PFSK-1 (cell line): ENCODE data around the gene RAN.

Experiments
- FOXP2 ChIP-seq: optimal IDR thresholded peaks from 2 replicates; pipeline ENCODE3; 2011; ENCODE audit warnings: borderline replicate concordance, control low read depth, inconsistent platforms; ENCODE audit not compliant: insufficient read depth; ENCODE audit errors: extremely low read length, extremely low read depth
- POLR2AphosphoS5 ChIP-seq: IDR thresholded peaks from 2 replicates; pipeline ENCODE4 v1.6.1; 2012; ENCODE audit warnings: low read depth, mild to moderate bottlenecking, control low read depth, low read length, moderate library complexity
- REST ChIP-seq, 2 experiments: IDR thresholded peaks; 2 replicates each; pipeline versions ENCODE4 v1.6.1 to v1.8.0; 2011 to 2012; ENCODE audit warnings: low read depth in 2 of 2, low read length in 2 of 2, control low read depth in 1 of 2, inconsistent platforms in 1 of 2, mild to moderate bottlenecking in 1 of 2, moderate library complexity in 1 of 2; ENCODE audit not compliant: insufficient read depth in 1 of 2
- SIN3A ChIP-seq: IDR thresholded peaks from 2 replicates; pipeline ENCODE4 v1.6.1; 2012; ENCODE audit warnings: mild to moderate bottlenecking, low read length, moderate library complexity, borderline replicate concordance; ENCODE audit not compliant: insufficient read depth
- TAF1 ChIP-seq: IDR thresholded peaks from 2 replicates; pipeline ENCODE4 v1.6.1; 2012; ENCODE audit warnings: low read length, control low read depth, borderline replicate concordance; ENCODE audit not compliant: insufficient read depth

RAN gene

DNA sequence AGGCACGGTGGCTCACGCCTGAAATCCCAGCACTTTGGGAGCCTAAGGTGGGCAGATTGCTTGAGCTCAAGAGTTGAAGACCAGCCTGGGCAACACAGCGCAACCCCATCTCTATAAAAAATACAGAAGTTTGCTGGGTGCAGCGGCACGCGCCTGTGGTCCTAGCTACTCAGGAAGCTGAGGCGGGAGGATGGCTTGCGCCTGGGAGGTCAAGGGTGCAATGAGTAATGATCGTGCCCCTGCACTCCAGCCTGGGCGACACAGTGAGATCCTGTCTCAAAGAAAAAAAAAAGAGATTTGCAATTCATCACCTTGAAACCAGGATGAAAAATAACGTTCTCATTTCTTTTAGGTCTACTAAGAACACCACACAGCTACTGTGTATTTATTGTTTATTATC lies 36.9 kb upstream of the RAN start:
- TF ChIP-seq TAF1 (no peak), SIN3A (no peak), POLR2AphosphoS5 (no peak), REST (IDR thresholded peaks at IDR 0.05; ENCODE audit: insufficient read depth in 1 of 2, low read depth in 2 of 2, low read length in 2 of 2) (no peak), FOXP2 (no peak)

DNA sequence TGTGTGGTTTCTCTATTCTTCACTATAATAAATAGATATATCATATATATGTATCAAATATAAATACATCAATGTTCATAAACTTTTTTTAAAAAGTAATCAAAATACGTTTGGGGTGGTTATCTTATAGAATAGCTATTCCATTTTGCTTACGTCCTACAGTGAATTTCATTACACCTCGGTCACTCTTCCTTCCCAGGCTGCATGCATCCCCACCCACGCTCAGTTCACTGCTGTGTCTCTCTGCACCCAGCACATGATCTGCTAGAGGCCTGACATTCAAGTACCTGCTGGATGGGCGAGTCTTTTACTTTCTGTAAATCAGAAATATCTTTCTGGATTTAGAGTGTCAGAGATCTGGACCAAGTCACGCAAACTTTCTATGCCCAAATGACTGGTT lies 36.4 kb upstream of the RAN start:
- no peak for TF ChIP-seq SIN3A
- no peak for TF ChIP-seq POLR2AphosphoS5
- TF ChIP-seq REST (IDR thresholded peaks at IDR 0.05; ENCODE audit: insufficient read depth in 1 of 2, low read depth in 2 of 2, low read length in 2 of 2): no peak
- TF ChIP-seq FOXP2: no peak
- no peak for TF ChIP-seq TAF1

DNA sequence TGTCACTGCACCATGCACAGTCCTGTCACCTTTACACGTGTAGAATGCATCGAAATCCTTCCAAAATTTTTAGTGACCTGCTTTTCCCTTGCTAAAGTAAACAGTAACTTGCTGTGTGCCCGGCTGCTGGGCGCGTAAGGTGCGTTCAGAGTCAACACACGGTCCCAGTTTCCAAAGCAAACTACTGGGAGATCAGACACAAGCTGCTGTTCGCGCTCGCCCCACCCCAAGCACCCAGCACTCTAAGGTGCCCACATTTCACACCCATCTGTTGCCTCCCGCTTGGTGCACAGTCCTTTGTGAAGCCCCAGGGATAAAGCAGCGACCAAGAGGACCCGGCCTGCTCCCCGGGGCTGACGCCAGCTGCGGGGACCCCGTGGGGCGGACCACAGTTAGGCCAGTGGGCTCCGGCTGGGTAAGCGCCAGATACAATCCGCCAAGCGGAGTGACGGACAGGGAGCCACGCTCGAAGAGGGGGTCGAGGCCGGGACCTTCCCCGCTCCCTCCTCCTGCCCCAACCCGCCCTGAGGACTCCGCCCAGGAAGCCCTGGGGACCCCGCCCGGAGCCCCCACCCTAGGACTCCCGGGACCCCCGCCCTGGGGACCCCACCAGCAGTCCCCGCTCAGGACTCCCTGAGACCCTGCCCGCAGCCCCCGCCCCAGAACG lies 33.4 kb upstream of the RAN start:
- TF ChIP-seq POLR2AphosphoS5 (peak; percentile 24; the same call in 1 of the 2 replicates), TAF1 (no peak)

- TF ChIP-seq TAF1 (no peak), SIN3A (peak; percentile 37; the same call in 1 of the 2 replicates), POLR2AphosphoS5 (peak; percentile 44; the same call in 1 of the 2 replicates), FOXP2 (no peak)
Observed at GRCh38 chr12:130838951-130839769, 32.7 kb upstream of the RAN start, which contains the start of gene STX2. TSS of gene STX2 (minus strand) at chr12:130839250. CDS start at chr12:130839099, 151 bp downstream.

DNA sequence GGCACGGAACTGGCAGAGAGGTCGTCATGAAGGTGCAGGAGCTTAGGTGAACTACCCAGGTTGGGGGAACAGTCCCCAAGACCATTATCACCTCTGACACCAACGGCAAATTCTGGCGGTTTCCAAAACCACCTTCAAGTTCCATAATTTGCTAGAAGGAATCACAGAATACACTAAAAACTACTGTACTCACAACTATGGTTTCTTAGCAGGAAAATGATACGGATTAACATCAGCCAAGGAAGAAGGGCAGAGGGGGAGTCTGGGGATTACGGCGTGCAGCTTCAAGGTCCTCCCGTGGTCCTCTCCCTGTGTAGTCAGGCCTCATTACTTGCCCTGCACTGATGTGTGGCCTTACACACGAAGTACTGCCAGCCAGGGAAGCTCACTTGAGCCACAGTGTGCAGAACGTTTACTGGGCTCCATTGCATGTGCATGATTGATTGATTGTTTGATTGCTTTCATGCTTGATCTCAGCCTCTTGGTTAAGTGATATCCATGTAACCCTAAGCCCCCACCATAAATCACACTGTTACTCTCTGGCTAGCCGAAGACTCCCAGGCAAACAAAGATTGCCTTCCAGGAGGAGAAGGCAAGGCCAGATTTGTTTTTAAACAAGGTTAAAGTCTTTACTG lies 32.0 kb upstream of the RAN start:
- TF ChIP-seq POLR2AphosphoS5 (no peak), TAF1 (no peak), REST (IDR thresholded peaks at IDR 0.05; ENCODE audit: insufficient read depth in 1 of 2, low read depth in 2 of 2, low read length in 2 of 2) (no peak), FOXP2 (no peak), SIN3A (no peak)
